GM18519 (cell line): Measurements from ENCODE around the gene DEDD.
A peak's percentile ranks its signal among the peaks of the same experiment; 100 is the strongest.
"Not testable (repeated sequence)": the region's sequence is repeated elsewhere in the genome, so short reads cannot be mapped to it uniquely, and the experiment has no call there.

Experiments used
- ATAC-seq: cut with Tn5 transposase; IDR thresholded peaks from one replicate; pipeline ENCODE4 v1.9.1; 2021; ENCODE audit warnings: mild to moderate bottlenecking, moderate library complexity; ENCODE audit not compliant: unreplicated experiment, low FRiP score

Gene DEDD

GRCh38 chr1:161130266-161130665, 2.2 kb downstream of the DEDD start:
- ATAC-seq, result no peak

- no peak for ATAC-seq
Measured at GRCh38 chr1:161128591-161129420, 3.7 kb downstream of the DEDD start.

- ATAC-seq, result no peak
Measured at GRCh38 chr1:161127649-161128048, 4.8 kb downstream of the DEDD start.

DNA sequence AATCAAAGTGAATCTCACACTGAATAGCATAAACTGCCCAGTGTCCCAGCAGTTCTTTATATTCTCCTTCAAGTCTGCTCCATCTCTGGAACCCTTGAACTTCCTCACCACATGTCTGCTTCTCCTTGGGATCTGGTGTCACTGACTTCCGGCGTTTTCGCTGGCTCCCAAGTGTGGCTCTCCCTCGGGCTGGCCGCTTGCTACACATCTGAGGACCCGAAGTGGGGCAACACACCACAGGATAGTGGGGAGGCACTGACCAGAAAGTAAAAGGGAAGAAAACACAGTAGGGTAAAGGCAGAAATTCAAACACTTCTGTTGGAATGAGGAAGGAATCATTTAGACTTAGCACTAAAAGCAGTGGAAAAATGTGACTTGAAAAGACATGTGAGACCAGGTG, 9.5 kb downstream of the DEDD start:
- ATAC-seq, result no peak

- ATAC-seq, result no peak
Measured at GRCh38 chr1:161121834-161122233, 10.6 kb downstream of the DEDD start.

DNA sequence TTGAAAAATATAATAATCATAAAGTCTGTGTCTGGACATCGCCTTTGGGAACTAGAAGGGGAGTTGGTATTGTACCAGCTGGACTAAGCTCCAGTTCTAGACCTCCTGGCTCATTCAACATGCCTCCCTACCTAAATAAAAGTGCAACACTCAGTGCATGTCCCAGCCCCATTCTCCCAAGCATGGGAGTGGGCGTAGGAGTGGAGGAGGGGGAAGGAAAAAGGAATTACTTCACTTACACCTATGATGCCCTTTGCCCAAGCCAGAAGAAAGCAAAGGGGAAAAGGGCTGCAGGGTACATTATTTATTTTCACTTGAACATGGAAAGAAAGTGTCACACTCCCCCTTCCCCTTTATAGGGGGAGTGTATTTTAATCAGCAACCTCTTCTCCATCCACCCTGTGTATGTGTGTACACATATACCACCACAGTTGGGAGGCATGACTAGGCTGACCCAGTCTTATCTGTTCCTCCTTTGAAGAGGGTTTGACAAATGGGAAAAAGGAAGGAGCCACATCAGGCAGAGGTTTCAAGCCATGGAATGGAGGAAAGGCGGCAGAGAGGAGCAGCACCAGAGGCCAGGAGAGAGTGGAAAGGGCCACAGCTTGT, 11.3 kb downstream of the DEDD start:
- ATAC-seq, result no peak

- ATAC-seq, result no peak
Measured at GRCh38 chr1:161119092-161119903, 13.2 kb downstream of the DEDD start.

DNA sequence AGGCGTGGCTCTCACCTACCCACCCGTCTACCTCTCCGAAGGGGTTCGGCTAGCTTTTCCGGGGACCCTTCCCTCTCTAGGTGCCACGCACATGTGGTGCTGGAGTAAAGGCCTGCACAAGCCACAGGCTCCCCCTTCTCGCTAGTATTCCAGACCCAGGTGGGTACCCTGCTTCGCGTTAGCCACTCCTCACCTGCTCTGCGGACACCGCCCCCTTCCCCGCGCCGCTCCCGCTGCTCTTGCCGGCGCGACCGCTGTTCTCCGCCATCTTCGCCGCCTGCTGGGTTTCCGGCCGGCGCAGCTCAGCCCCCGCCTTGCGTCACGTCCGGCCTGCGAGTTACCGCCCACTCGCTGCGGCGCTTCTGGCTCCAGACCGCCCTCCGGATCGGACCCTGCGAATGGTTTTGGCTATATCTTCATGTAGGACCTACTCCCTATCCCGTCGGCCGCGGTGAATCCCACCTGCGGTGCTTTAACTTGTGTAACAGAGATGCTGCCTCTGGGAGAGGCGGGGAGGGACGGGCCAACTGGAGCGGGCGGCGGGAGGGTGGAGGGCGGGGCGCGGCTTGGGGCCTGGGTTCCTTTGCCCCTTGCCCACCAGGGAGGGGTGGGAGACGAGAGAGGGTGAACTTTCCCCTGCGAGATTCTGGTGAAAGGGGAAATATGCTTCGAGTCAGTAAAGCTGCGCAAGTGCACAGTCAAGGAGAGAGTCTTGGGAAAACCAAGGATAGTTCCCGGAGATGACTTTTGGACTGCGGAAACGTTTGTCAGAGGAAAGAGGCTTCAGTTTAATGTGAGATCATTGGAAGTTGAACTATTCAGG, 14.5 kb downstream of the DEDD start, which contains the start of the genes NIT1 and PFDN2:
TSS of gene NIT1 (plus strand) at position 347 of the 823 bp plus-strand sequence. CDS start at position 419, 72 bp downstream.
TSS of gene PFDN2 (minus strand) at position 279 of the 823 bp plus-strand sequence. CDS start at position 268, 11 bp downstream.
- ATAC-seq, result peak; percentile 46

GRCh38 chr1:161115961-161116360, 16.5 kb downstream of the DEDD start:
- not testable (repeated sequence) for ATAC-seq

DNA sequence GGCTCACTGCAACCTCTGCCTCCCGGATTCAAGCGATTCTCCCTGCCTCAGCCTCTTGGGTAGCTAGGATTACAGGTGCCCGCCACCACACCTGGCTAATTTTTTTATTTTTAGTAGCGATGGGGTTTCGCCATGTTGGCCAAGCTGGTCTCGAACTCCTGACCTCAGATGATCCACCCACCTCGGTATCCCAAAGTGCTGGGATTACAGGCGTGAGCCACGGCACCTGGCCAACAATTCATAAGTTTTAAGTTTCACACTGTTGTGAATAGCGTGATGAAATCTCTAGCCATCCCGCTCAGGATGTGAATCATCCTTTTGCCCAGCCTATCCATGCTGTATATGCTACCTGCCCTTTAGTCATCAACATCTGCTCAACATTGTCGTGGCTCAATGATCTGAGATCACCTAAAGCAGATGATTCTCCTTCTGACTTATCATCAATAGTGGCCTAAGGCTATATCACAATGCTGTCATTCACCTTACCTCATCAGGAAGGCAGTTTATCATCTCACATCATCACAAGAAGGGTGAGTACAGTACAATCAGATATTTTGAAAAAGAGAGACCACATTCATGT, 17.2 kb downstream of the DEDD start:
- no peak for ATAC-seq

GRCh38 chr1:161114556-161114955, 17.9 kb downstream of the DEDD start:
- no peak for ATAC-seq

DNA sequence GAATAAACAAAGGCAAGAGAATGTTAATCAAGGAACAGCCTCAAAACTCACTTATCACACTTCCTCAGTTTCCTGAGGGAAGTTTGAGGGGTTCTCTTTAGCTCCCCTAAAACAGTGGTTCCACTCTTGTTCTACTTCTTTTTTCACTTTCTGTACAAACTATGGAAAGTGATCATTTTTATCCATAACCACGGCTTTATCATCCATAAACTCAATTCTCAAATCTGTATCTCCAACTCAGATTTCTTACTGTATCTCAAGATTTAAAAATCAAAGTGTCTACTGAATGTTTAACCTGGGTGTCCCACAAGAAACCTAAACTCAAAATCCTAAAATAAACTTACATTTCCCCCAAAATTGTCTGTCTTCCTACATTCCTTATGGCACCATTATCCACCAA, 18.6 kb downstream of the DEDD start:
- ATAC-seq, result no peak

- ATAC-seq, result no peak
Measured at GRCh38 chr1:161111527-161111926, 20.9 kb downstream of the DEDD start.

DNA sequence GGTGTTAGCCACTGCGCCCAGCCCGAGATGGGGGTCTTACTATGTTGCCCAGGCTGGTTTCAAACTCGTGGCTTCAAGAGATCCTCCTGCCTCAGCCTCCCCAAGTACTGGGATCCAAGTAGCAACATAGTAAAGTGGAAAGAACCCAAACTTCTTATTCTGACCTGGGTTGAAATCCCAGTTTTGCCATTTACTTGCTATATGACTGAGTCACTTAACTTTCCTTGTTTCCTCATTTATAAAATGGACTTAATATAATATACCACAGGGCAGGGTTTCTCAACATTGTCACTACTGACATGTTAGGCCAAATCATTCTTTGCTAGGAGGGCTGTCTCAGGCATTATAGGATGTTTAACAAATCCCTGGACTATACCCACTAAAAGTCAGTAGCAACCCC, 21.4 kb downstream of the DEDD start:
- ATAC-seq, result no peak

DNA sequence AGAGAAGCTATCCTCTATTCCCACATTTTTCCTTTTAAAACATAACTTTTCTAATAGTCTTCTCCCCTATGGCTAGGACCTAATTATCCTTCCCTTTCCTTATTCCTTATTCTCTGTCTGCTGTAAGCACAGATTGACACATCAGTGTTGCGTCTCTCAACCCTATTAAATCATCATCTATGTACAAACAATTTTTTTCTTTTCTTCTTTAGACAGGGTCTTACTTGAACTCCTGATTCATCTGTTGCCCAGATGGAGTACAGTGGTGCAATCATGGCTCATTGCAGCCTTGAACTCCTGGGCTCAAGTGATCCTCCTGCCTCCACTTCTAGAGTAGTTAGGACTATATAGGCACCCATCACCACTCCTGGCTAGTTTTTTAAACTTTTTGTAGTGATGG, 26.0 kb downstream of the DEDD start:
- ATAC-seq, result no peak

- ATAC-seq, result no peak
Measured at GRCh38 chr1:161100556-161100955, 31.9 kb downstream of the DEDD start.

DNA sequence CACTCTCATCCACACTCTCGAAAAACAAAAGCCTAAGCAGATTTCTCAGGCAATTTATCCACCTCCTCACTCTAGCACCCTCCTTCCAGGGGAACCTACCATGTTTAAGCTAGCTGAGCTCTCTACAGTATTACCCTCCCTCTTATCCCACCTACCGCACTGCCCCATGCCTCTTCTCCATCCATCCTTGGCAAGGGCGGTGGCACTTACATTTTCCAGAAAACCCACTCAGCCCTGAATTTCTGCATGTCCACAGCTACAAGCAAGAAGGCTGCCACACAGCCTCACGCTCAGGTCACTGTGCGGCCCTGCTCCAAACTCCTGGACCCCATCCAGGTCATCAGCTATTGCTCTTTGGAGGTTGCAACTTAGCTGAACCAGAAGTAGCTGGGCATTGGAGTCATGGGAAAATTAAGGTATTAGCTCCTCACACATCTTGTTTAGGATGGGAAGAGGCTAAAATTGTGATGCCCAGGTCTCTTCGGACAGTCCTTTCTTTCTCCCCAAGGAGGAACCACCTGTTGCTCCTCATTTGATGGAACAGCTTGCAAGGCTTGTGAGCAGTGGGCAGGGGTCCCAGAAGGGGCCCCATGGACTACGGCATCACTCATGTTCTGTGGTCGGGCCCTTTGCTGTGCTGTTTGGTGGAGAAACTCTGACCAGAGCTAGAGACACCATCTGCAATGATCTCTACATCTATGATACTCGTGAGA, 33.2 kb downstream of the DEDD start:
- no peak for ATAC-seq

GRCh38 chr1:161098210-161099068, 34.0 kb downstream of the DEDD start, which contains the start of gene KLHDC9:
Gene KLHDC9, plus strand, starts transcription at chr1:161098361. Its CDS starts 175 bp downstream, at chr1:161098536.
- ATAC-seq, result peak; percentile 52
